Measurements from ENCODE around the gene CYTH4. TPM values are rescaled to one million over a fixed set of nuclear protein-coding genes. Genes with fewer than 3 reads are reported as not detected.

CYTH4 gene
- total RNA-seq, 1 experiment from 2014 or later, result 3.8 TPM

DNA sequence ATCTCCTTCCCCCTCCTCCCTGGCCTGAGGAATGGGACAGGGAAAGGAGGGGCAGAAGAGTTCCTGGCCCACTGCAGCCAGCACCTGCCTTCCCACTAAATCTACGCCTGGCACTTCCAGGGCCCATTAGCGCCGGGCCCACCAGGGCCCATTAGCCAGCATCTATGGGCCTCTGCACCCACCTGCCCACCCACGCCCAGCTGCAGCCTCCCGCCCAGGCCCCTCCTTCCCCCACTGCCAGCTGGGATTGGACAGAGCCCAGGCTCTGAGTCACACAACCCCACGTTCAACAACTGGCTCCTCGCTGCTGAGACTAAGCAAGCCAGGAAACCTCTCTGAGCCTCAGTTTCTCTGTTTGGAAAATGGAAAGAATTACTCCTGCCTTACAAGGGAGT lies 48.7 kb downstream of the CYTH4 start:
- H3K27me3 ChIP-seq (ENCODE audit: insufficient read depth, low read length), result no peaks in the 10 kb centered on the region
- no TSS peak for BruUV-seq (replicated peaks)
- ChIA-PET CTCF (interaction anchor here (1.4 to 5.7 kb wide), 7 partner anchors 8 to 127 kb away, joined by 4 to 101 read pairs (median 15); no protein-coding TSS in a partner anchor), POLR2A (interaction anchor here (0.9 to 6.8 kb wide), 7 partner anchors 9 to 125 kb away, joined by 3 to 152 read pairs (median 9); no protein-coding TSS in a partner anchor), RAD21 (ENCODE audit: low non-redundant PET in 1 of 2, low total read pairs in 2 of 2, uncharacterized antibody in 2 of 2, unreplicated experiment in 2 of 2) (interaction anchor here (1.2 to 3.7 kb wide), 3 partner anchors 9 to 14 kb away, joined by 3 to 24 read pairs (median 13); no protein-coding TSS in a partner anchor)
- H3K79me2 ChIP-seq (ENCODE audit: insufficient read depth, low read length), result 0 out of 2 replicates have a peak, but pooled peaks cover 3% of the 10 kb centered on the region
- ATAC-seq, result peak; percentile 49
- peak overlapping the region; percentile 83 for H3K4me2 ChIP-seq (ENCODE audit: low read length)
- H3K9ac ChIP-seq (ENCODE audit: low read length), result peak overlapping the region; percentile 81
- H3K36me3 ChIP-seq (ENCODE audit: control insufficient read depth in 1 of 2, insufficient read depth in 2 of 2, low read length in 2 of 2), result no peaks in the 10 kb centered on the region
- no peaks in the 10 kb centered on the region for H3K9me3 ChIP-seq (ENCODE audit: control insufficient read depth in 1 of 2, insufficient read depth in 1 of 2, low read depth in 1 of 2, low read length in 2 of 2)
- no peaks in the 10 kb centered on the region for H3K9me2 ChIP-seq (ENCODE audit: insufficient read depth)
- DNase-seq (ENCODE audit: low read depth, low spot score), result no peak
- peak overlapping the region; percentile 100 for H3K27ac ChIP-seq (ENCODE audit: low read depth, low read length)
- TF ChIP-seq, protein P1, sequence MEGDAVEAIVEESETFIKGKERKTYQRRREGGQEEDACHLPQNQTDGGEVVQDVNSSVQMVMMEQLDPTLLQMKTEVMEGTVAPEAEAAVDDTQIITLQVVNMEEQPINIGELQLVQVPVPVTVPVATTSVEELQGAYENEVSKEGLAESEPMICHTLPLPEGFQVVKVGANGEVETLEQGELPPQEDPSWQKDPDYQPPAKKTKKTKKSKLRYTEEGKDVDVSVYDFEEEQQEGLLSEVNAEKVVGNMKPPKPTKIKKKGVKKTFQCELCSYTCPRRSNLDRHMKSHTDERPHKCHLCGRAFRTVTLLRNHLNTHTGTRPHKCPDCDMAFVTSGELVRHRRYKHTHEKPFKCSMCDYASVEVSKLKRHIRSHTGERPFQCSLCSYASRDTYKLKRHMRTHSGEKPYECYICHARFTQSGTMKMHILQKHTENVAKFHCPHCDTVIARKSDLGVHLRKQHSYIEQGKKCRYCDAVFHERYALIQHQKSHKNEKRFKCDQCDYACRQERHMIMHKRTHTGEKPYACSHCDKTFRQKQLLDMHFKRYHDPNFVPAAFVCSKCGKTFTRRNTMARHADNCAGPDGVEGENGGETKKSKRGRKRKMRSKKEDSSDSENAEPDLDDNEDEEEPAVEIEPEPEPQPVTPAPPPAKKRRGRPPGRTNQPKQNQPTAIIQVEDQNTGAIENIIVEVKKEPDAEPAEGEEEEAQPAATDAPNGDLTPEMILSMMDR (IDR thresholded peaks at IDR 0.05 in 2 of 3, conservative IDR thresholded peaks at IDR 0.05 in 1 of 3; ENCODE audit: borderline replicate concordance in 1 of 3, insufficient read depth in 1 of 3, low read depth in 2 of 3, low read length in 2 of 3), result no peak
- TF ChIP-seq POLR2AphosphoS5 (IDR thresholded peaks at IDR 0.05; ENCODE audit: low read depth, low read length), result peak; percentile 47
- no peaks in the 10 kb centered on the region for H4K20me1 ChIP-seq (ENCODE audit: insufficient read depth)
- H3K4me3 ChIP-seq (replicated peaks in 1 of 2; ENCODE audit: low read depth in 1 of 2, low read length in 2 of 2), result peak overlapping the region; percentile 17 to 29
- intact Hi-C loops (cut with micrococcal nuclease), result no loop called here
- H2AFZ ChIP-seq (ENCODE audit: low read depth, low read length, poor library complexity, severe bottlenecking), result no peak overlapping the region
- H3K4me1 ChIP-seq (ENCODE audit: control insufficient read depth in 1 of 2, insufficient read depth in 2 of 2, low read length in 2 of 2), result peaks cover 81 to 96% of the 10 kb centered on the region in 2 experiments

DNA sequence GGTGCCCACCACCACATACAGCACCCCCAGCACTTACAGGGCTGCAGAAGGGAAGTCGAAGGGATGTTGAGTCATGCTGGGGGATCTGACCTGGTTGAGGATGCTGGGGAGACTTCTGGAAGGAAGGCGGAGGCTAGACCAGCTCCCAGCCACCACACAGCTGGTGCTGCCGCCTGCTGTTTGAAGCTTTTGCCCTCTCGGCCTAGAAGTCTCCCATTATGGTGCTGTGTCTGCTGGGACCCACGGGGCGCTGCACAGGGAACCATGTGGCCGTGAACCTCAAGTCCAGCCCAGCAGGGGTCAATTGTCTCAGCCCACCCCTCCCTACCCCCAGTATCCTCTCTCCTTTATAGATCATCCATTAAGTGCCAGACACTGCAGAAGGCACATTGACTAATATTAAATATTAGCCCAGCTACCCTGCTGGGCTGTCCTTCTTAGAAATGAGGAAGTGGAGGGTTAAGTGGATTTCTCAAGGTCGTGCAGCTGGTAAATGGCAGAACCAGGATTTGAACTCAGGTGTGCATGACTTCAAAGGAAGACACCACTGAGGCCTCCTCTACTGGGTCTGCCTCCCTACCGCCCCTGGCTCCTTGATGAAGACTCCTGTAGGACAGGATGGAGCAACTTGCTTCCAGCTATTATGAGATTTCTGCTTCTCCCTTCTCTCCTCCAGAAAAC lies 49.7 kb downstream of the CYTH4 start:
- Histone ChIP-seq H3K9ac (ENCODE audit: low read length) (peak overlapping the region; percentile 81), H3K4me3 (replicated peaks in 1 of 2; ENCODE audit: low read depth in 1 of 2, low read length in 2 of 2) (0 out of 4 replicates have a peak overlapping the region, but pooled peaks of 1 of the 2 experiments have one; percentile 29), H3K4me1 (ENCODE audit: control insufficient read depth in 1 of 2, insufficient read depth in 2 of 2, low read length in 2 of 2) (peaks cover 81 to 96% of the 10 kb centered on the region in 2 experiments), H3K9me3 (ENCODE audit: control insufficient read depth in 1 of 2, insufficient read depth in 1 of 2, low read depth in 1 of 2, low read length in 2 of 2) (no peaks in the 10 kb centered on the region), H3K9me2 (ENCODE audit: insufficient read depth) (no peaks in the 10 kb centered on the region), H3K4me2 (ENCODE audit: low read length) (peak overlapping the region; percentile 83), H3K36me3 (ENCODE audit: control insufficient read depth in 1 of 2, insufficient read depth in 2 of 2, low read length in 2 of 2) (no peaks in the 10 kb centered on the region), H4K20me1 (ENCODE audit: insufficient read depth) (no peaks in the 10 kb centered on the region), H3K27ac (ENCODE audit: low read depth, low read length) (peak overlapping the region; percentile 100), H2AFZ (ENCODE audit: low read depth, low read length, poor library complexity, severe bottlenecking) (no peak overlapping the region), H3K27me3 (ENCODE audit: insufficient read depth, low read length) (no peaks in the 10 kb centered on the region), H3K79me2 (ENCODE audit: insufficient read depth, low read length) (no peaks in the 10 kb centered on the region)
- BruUV-seq (replicated peaks), result no TSS peak
- POLR2A ChIA-PET, result interaction anchor here (0.6 to 6.8 kb wide), 7 partner anchors 8 to 850 kb away, joined by 3 to 152 read pairs (median 9); partner anchors contain the start of gene TXN2
- CTCF ChIA-PET, result interaction anchor here (1.0 to 5.7 kb wide), 8 partner anchors 8 to 140 kb away, joined by 3 to 101 read pairs (median 14); no protein-coding TSS in a partner anchor
- no peak for DNase-seq (ENCODE audit: low read depth, low spot score)
- no peak for ATAC-seq
- intact Hi-C loops (cut with micrococcal nuclease), result no loop called here
- RAD21 ChIA-PET (ENCODE audit: low non-redundant PET in 1 of 2, low total read pairs in 2 of 2, uncharacterized antibody in 2 of 2, unreplicated experiment in 2 of 2), result interaction anchor here (2.2 to 3.7 kb wide), 2 partner anchors 15 kb away, joined by 13 to 24 read pairs; no protein-coding TSS in a partner anchor
- TF ChIP-seq POLR2A (IDR thresholded peaks at IDR 0.05; ENCODE audit: borderline replicate concordance, extremely low read depth, insufficient read depth, insufficient read length) (peak; percentile 27), SRF (IDR thresholded peaks at IDR 0.05; ENCODE audit: low read depth) (no peak), TCF7L2 (IDR thresholded peaks at IDR 0.05; ENCODE audit: borderline replicate concordance, extremely low read depth, insufficient read depth, insufficient read length) (peak; percentile 56)
- TF ChIP-seq, protein P2, sequence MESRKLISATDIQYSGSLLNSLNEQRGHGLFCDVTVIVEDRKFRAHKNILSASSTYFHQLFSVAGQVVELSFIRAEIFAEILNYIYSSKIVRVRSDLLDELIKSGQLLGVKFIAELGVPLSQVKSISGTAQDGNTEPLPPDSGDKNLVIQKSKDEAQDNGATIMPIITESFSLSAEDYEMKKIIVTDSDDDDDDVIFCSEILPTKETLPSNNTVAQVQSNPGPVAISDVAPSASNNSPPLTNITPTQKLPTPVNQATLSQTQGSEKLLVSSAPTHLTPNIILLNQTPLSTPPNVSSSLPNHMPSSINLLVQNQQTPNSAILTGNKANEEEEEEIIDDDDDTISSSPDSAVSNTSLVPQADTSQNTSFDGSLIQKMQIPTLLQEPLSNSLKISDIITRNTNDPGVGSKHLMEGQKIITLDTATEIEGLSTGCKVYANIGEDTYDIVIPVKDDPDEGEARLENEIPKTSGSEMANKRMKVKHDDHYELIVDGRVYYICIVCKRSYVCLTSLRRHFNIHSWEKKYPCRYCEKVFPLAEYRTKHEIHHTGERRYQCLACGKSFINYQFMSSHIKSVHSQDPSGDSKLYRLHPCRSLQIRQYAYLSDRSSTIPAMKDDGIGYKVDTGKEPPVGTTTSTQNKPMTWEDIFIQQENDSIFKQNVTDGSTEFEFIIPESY (IDR thresholded peaks at IDR 0.05; ENCODE audit: extremely low read depth, insufficient replicate concordance, low read length), result no peak
- TF ChIP-seq, protein P1 (IDR thresholded peaks at IDR 0.05 in 2 of 3, conservative IDR thresholded peaks at IDR 0.05 in 1 of 3; ENCODE audit: borderline replicate concordance in 1 of 3, insufficient read depth in 1 of 3, low read depth in 2 of 3, low read length in 2 of 3), result peak in 2 of 3 experiments; percentile 43 to 50; a peak in 4 of 6 replicates

Data from HCT116 (cell line).